MG63 (cell line): ENCODE data around the gene PRSS8. TPM values are rescaled to one million over a fixed set of nuclear protein-coding genes. Genes with fewer than 3 reads are reported as not detected.

ENCODE experiments used
- DNase-seq: peaks from one replicate; pipeline ENCODE4 v3.0.0-alpha.2; 2020
- H3K27me3 ChIP-seq: fragments of 250-450 bp; sonication (Bioruptor Pico); 2 replicates; pipeline ENCODE4 v1.5.1; 2020; ENCODE audit warnings: mild to moderate bottlenecking, moderate library complexity
- H3K36me3 ChIP-seq: fragments of 250-450 bp; sonication (Bioruptor Pico); 2 replicates; pipeline ENCODE4 v1.5.1; 2020; ENCODE audit warnings: mild to moderate bottlenecking, moderate library complexity
- H3K4me3 ChIP-seq: fragments of 250-450 bp; sonication (Bioruptor Pico); 2 replicates; pipeline ENCODE4 v1.5.1; 2020; ENCODE audit warnings: mild to moderate bottlenecking, moderate library complexity
- H3K9me3 ChIP-seq: fragments of 250-450 bp; sonication (Bioruptor Pico); 2 replicates; pipeline ENCODE4 v1.5.1; 2020; ENCODE audit warnings: mild to moderate bottlenecking, moderate library complexity
- total RNA-seq: library from RNA; depleted of rRNA; stranded (reverse); fragments of >200 nt; shearing (Covaris generic); gene quantifications from 2 replicates; pipeline ENCODE4 v1.2.3, GENCODE V29; 2014; ENCODE audit warnings: low replicate concordance

PRSS8 gene
- total RNA-seq, 1 experiment from 2014 or later, result not detected

GRCh38 chr16:31134091-31134571 lies 1.4 kb downstream of the PRSS8 start:
- H3K36me3 ChIP-seq, result peaks cover 11% of the 10 kb centered on the region
- DNase-seq, result no peak

GRCh38 chr16:31133046-31133501 lies 2.5 kb downstream of the PRSS8 start:
- peaks cover 14% of the 10 kb centered on the region for H3K36me3 ChIP-seq
- H3K27me3 ChIP-seq, result no peaks in the 10 kb centered on the region
- no peak overlapping the region for H3K4me3 ChIP-seq
- H3K9me3 ChIP-seq, result no peaks in the 10 kb centered on the region
- DNase-seq, result no peak

More at GRCh38 chr16:31134091-31134571, 1.4 kb downstream of the PRSS8 start:
- H3K27me3 ChIP-seq, result no peaks in the 10 kb centered on the region
- H3K9me3 ChIP-seq, result no peaks in the 10 kb centered on the region
- no peak overlapping the region for H3K4me3 ChIP-seq

- no peak overlapping the region for H3K4me3 ChIP-seq
- H3K27me3 ChIP-seq, result no peaks in the 10 kb centered on the region
- no peak for DNase-seq
- peaks cover 18% of the 10 kb centered on the region for H3K36me3 ChIP-seq
- no peaks in the 10 kb centered on the region for H3K9me3 ChIP-seq
Observed at GRCh38 chr16:31132303-31132979, 3.1 kb downstream of the PRSS8 start.

GRCh38 chr16:31131841-31132271 lies 3.7 kb downstream of the PRSS8 start:
- no peak for DNase-seq
- Histone ChIP-seq H3K9me3 (no peaks in the 10 kb centered on the region), H3K4me3 (no peak overlapping the region), H3K27me3 (no peaks in the 10 kb centered on the region), H3K36me3 (peaks cover 23% of the 10 kb centered on the region)

- Histone ChIP-seq H3K4me3 (no peak overlapping the region), H3K36me3 (peaks cover 23% of the 10 kb centered on the region), H3K27me3 (no peaks in the 10 kb centered on the region), H3K9me3 (no peaks in the 10 kb centered on the region)
- DNase-seq, result no peak
Observed at GRCh38 chr16:31131416-31131815, 4.1 kb downstream of the PRSS8 start.

GRCh38 chr16:31130899-31131298 lies 4.6 kb downstream of the PRSS8 start:
- Histone ChIP-seq H3K4me3 (no peak overlapping the region), H3K9me3 (no peaks in the 10 kb centered on the region), H3K36me3 (peaks cover 23% of the 10 kb centered on the region), H3K27me3 (no peaks in the 10 kb centered on the region)
- no peak for DNase-seq

- no peaks in the 10 kb centered on the region for H3K27me3 ChIP-seq
- no peak for DNase-seq
- no peaks in the 10 kb centered on the region for H3K9me3 ChIP-seq
- no peak overlapping the region for H3K4me3 ChIP-seq
- peaks cover 23% of the 10 kb centered on the region for H3K36me3 ChIP-seq
Observed at GRCh38 chr16:31130336-31130891, 5.1 kb downstream of the PRSS8 start.

- Histone ChIP-seq H3K27me3 (no peaks in the 10 kb centered on the region), H3K9me3 (no peaks in the 10 kb centered on the region), H3K36me3 (peaks cover 23% of the 10 kb centered on the region), H3K4me3 (no peak overlapping the region)
- DNase-seq, result no peak
Observed at GRCh38 chr16:31129568-31130335, 5.8 kb downstream of the PRSS8 start.

- H3K4me3 ChIP-seq, result no peak overlapping the region
- H3K27me3 ChIP-seq, result no peaks in the 10 kb centered on the region
- no peaks in the 10 kb centered on the region for H3K9me3 ChIP-seq
- DNase-seq, result no peak
- peaks cover 28% of the 10 kb centered on the region for H3K36me3 ChIP-seq
Observed at GRCh38 chr16:31128711-31129567, 6.6 kb downstream of the PRSS8 start.

- Histone ChIP-seq H3K36me3 (peaks cover 43% of the 10 kb centered on the region), H3K4me3 (no peak overlapping the region), H3K27me3 (no peaks in the 10 kb centered on the region), H3K9me3 (no peaks in the 10 kb centered on the region)
- DNase-seq, result no peak
Observed at GRCh38 chr16:31127182-31127581, 8.3 kb downstream of the PRSS8 start.

GRCh38 chr16:31125844-31126243 lies 9.7 kb downstream of the PRSS8 start:
- no peak for DNase-seq
- Histone ChIP-seq H3K36me3 (peaks cover 55% of the 10 kb centered on the region), H3K4me3 (no peak overlapping the region), H3K9me3 (no peaks in the 10 kb centered on the region), H3K27me3 (no peaks in the 10 kb centered on the region)

- no peak overlapping the region for H3K4me3 ChIP-seq
- no peaks in the 10 kb centered on the region for H3K27me3 ChIP-seq
- H3K9me3 ChIP-seq, result no peaks in the 10 kb centered on the region
- DNase-seq, result no peak
- peaks cover 60% of the 10 kb centered on the region for H3K36me3 ChIP-seq
Observed at GRCh38 chr16:31120129-31120528, 15.4 kb downstream of the PRSS8 start.

GRCh38 chr16:31118223-31119155 lies 17.0 kb downstream of the PRSS8 start:
- DNase-seq, result no peak
- Histone ChIP-seq H3K4me3 (peak overlapping the region; percentile 94), H3K36me3 (peaks cover 52% of the 10 kb centered on the region), H3K27me3 (no peaks in the 10 kb centered on the region), H3K9me3 (no peaks in the 10 kb centered on the region)

GRCh38 chr16:31117384-31118222 lies 17.9 kb downstream of the PRSS8 start, which contains the start of gene KAT8:
KAT8 (plus strand) TSS chr16:31117664; CDS start chr16:31117682, 18 bp downstream.
- DNase-seq, result peak; percentile 99
- Histone ChIP-seq H3K4me3 (peak within 1 kb of the TSS; percentile 94), H3K9me3 (no peaks in the 10 kb centered on the region), H3K36me3 (peaks cover 50% of the 10 kb centered on the region), H3K27me3 (no peaks in the 10 kb centered on the region)

GRCh38 chr16:31114468-31114867 lies 21.1 kb downstream of the PRSS8 start:
- Histone ChIP-seq H3K9me3 (no peaks in the 10 kb centered on the region), H3K27me3 (no peaks in the 10 kb centered on the region), H3K36me3 (peaks cover 53% of the 10 kb centered on the region), H3K4me3 (no peak overlapping the region)
- DNase-seq, result no peak
